Gastroesophageal sphincter (tissue), 4 donors: Measurements from ENCODE around the gene TBKBP1. TPM values are rescaled to one million over a fixed set of nuclear protein-coding genes. Genes with fewer than 3 reads are reported as not detected.

Experiments
- ATAC-seq: fragments of 150-250 bp; one replicate; pipeline ENCODE4 v1.9.1; 2016; ENCODE audit warnings: mild to moderate bottlenecking, moderate library complexity
- H3K27ac ChIP-seq, 4 donors: fragments of 200-600 bp; sonication (generic) in 3 of 4; 1 replicate in 3 of 4; 2 replicates in 1 of 4; pipeline ENCODE4 v1.5.1; 2016 to 2019
- H3K27me3 ChIP-seq: fragments of 200-600 bp; sonication (generic); one replicate; pipeline ENCODE4 v1.5.1; 2019
- H3K36me3 ChIP-seq, 2 donors: fragments of 200-600 bp; sonication (generic); one replicate each; pipeline ENCODE4 v1.5.1; 2019; ENCODE audit warnings: control low read depth in 1 of 2
- H3K4me1 ChIP-seq, 3 donors: fragments of 200-600 bp; sonication (generic); 1 replicate in 2 of 3; 2 replicates in 1 of 3; pipeline ENCODE4 v1.5.1; 2016 to 2019; ENCODE audit warnings: control low read depth in 2 of 3
- H3K4me3 ChIP-seq, 2 donors: fragments of 200-600 bp; sonication (generic); one replicate each; pipeline ENCODE4 v1.5.1; 2019; ENCODE audit warnings: mild to moderate bottlenecking in 1 of 2, moderate library complexity in 1 of 2
- H3K9me3 ChIP-seq, 3 donors: fragments of 200-600 bp; sonication (generic); one replicate each; pipeline ENCODE4 v1.5.1; 2017 to 2019; ENCODE audit warnings: control low read depth in 2 of 3
- EP300 ChIP-seq: sonication (generic); formaldehyde crosslinking; IDR thresholded peaks from one replicate; pipeline ENCODE4 v1.6.1; 2017; ENCODE audit warnings: antibody characterized with exemption, mild to moderate bottlenecking
- POLR2A ChIP-seq, 2 donors: fragments of 450-650 bp; IDR thresholded peaks; one replicate each; pipeline ENCODE4 v1.6.1; 2017; ENCODE audit warnings: antibody characterized with exemption in 2 of 2, mild to moderate bottlenecking in 2 of 2, moderate library complexity in 1 of 2
- POLR2AphosphoS5 ChIP-seq: sonication (generic); formaldehyde crosslinking; IDR thresholded peaks from one replicate; pipeline ENCODE4 v1.6.1; 2017; ENCODE audit warnings: antibody characterized with exemption
- WGBS, 2 donors: methylation state at CpG; one replicate each; pipeline ENCODE4 v1.1.5; 2018; ENCODE audit warnings: low coverage in 1 of 2; 5-methylcytosine and 5-hydroxymethylcytosine counted together
- total RNA-seq, 4 donors: library from RNA; depleted of rRNA; stranded (reverse); fragments of >200 nt; gene quantifications; one replicate each; pipeline ENCODE4 v1.1.0, GENCODE V29; 2016
- TF ChIP-seq, protein P1 (sequence below), 4 experiments: fragments of 200-600 bp in 2 of 4; fragments of 450-650 bp in 2 of 4; sonication (generic) in 1 of 4; IDR thresholded peaks; one replicate each; pipeline ENCODE4 v1.5.1; 2017 to 2019; ENCODE audit warnings: antibody characterized with exemption in 4 of 4, mild to moderate bottlenecking in 2 of 4, moderate library complexity in 2 of 4

Gene TBKBP1
- total RNA-seq, 4 donors from 2014 or later, result 13.9 to 25.1 (median 18.0) TPM

DNA sequence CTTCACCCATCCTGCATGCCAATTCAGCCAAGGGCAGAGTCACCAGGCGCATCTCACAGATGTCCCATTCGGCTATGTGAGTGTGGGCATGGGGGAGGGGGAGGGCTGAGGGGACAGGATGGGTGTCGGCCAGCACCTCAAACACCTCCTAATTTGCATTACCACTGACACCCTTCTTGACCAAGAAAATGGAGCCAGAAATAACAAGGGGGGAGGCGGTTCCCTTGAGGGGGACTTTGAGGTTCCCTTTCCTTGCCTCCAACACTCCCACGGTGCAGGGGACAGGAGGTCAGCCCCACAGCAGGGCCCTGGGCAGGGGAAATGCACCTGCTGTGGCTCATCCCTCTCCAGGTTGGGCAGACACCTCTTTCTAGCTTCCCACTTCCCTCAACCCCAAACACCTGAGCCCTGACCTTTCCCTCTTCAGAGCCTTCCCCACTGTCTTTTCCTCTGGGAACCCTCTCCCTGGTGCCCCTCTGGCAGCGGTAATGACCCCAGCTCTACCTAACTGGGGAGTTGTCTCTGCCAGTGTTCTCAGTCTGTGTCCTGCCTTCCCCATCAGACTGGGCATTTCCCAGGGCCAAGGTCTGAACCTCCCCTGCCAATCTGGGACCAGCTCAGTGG lies 20.9 kb downstream of the TBKBP1 start:
- ATAC-seq, result no peak
- TF ChIP-seq POLR2A (IDR thresholded peaks at IDR 0.05), result no peak
- TF ChIP-seq, protein P1, sequence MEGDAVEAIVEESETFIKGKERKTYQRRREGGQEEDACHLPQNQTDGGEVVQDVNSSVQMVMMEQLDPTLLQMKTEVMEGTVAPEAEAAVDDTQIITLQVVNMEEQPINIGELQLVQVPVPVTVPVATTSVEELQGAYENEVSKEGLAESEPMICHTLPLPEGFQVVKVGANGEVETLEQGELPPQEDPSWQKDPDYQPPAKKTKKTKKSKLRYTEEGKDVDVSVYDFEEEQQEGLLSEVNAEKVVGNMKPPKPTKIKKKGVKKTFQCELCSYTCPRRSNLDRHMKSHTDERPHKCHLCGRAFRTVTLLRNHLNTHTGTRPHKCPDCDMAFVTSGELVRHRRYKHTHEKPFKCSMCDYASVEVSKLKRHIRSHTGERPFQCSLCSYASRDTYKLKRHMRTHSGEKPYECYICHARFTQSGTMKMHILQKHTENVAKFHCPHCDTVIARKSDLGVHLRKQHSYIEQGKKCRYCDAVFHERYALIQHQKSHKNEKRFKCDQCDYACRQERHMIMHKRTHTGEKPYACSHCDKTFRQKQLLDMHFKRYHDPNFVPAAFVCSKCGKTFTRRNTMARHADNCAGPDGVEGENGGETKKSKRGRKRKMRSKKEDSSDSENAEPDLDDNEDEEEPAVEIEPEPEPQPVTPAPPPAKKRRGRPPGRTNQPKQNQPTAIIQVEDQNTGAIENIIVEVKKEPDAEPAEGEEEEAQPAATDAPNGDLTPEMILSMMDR (IDR thresholded peaks at IDR 0.05), result no peak
- no peak for TF ChIP-seq POLR2AphosphoS5
- no peak for TF ChIP-seq EP300
- Histone ChIP-seq H3K4me3 (no peak overlapping the region), H3K27ac (no peak overlapping the region), H3K9me3 (no peaks in the 10 kb centered on the region), H3K36me3 (peaks cover 0 to 20% of the 10 kb centered on the region in 2 donors), H3K27me3 (peaks cover 61% of the 10 kb centered on the region), H3K4me1 (no peaks in the 10 kb centered on the region)
- 59 to 70% methylated on average over 3 of the region's 6 CpGs for WGBS, 2 donors

DNA sequence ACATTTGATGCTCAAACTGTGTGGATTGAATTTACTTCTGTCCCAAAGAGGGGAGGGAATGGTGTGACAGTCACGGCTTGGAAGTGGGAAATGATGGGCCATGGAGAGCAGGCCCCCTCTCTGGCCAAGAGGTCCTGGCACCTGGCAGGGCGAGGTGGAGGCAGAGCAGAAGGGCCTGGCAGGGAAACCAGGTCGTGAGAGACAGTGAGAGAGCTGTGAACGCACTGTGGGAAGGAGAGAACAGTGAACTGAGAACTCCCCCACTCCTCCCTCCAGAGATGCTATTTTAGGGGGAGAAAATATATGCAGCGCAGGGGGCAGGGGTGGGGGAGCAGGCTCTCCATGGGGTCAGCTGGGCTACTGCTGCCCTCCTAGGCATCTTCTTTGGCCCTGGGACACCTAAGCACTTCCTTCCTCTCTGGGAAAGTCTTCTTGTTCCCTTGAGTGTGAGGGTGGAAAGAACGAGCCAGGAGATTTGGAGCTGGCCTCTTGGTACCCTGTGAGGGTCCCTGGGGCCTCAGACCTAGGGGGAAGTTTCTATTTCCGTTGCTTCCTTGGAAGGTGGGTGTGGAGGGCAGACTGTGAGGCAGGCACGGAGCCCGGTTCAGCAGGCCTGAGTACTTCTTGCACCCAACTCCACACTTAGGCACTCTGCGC lies 21.8 kb downstream of the TBKBP1 start:
- Histone ChIP-seq H3K36me3 (peaks cover 0 to 11% of the 10 kb centered on the region in 2 donors), H3K4me3 (no peak overlapping the region), H3K9me3 (no peaks in the 10 kb centered on the region), H3K27ac (no peak overlapping the region), H3K27me3 (peaks cover 70% of the 10 kb centered on the region), H3K4me1 (peaks cover 0 to 5% (median 1%) of the 10 kb centered on the region in 3 donors)
- TF ChIP-seq POLR2AphosphoS5 (no peak), EP300 (no peak), POLR2A (IDR thresholded peaks at IDR 0.05) (no peak)
- TF ChIP-seq, protein P1 (IDR thresholded peaks at IDR 0.05), result no peak
- no peak for ATAC-seq
- WGBS, 2 donors, result 63% methylated on average over 4 of the region's 10 CpGs; no CpG with 5 or more reads in 1 of the 2 donors

GRCh38 chr17:47716375-47716774 lies 22.4 kb downstream of the TBKBP1 start:
- Histone ChIP-seq H3K36me3 (peaks cover 0 to 5% of the 10 kb centered on the region in 2 donors), H3K27ac (no peak overlapping the region), H3K9me3 (no peaks in the 10 kb centered on the region), H3K27me3 (peaks cover 76% of the 10 kb centered on the region), H3K4me1 (peaks cover 0 to 10% (median 7%) of the 10 kb centered on the region in 3 donors), H3K4me3 (no peak overlapping the region)
- 40% methylated on average over 1 of the region's 3 CpGs; no CpG with 5 or more reads in 1 of the 2 donors for WGBS, 2 donors
- no peak for TF ChIP-seq EP300
- TF ChIP-seq POLR2AphosphoS5, result no peak
- TF ChIP-seq, protein P1 (IDR thresholded peaks at IDR 0.05), result no peak
- no peak for TF ChIP-seq POLR2A (IDR thresholded peaks at IDR 0.05)
- no peak for ATAC-seq

- Histone ChIP-seq H3K4me3 (no peak overlapping the region), H3K4me1 (peaks cover 0 to 14% (median 8%) of the 10 kb centered on the region in 3 donors), H3K36me3 (no peaks in the 10 kb centered on the region), H3K9me3 (no peaks in the 10 kb centered on the region), H3K27me3 (peaks cover 85% of the 10 kb centered on the region), H3K27ac (no peak overlapping the region)
- 50% methylated on average over 1 of the region's 2 CpGs; no CpG with 5 or more reads in 1 of the 2 donors for WGBS, 2 donors
- no peak for ATAC-seq
- TF ChIP-seq POLR2A (IDR thresholded peaks at IDR 0.05) (no peak), POLR2AphosphoS5 (no peak), EP300 (no peak)
- TF ChIP-seq, protein P1 (IDR thresholded peaks at IDR 0.05), result peak in 1 of 4 experiments; percentile 41
Observed at GRCh38 chr17:47717261-47717697, 23.3 kb downstream of the TBKBP1 start.
